Coronary artery (tissue), 2 donors: ENCODE results near the gene SCD5.

Experiments
- DNase-seq: peaks from one replicate; pipeline ENCODE4 v3.0.0-alpha.2; 2017; ENCODE audit warnings: low spot score
- H3K27ac ChIP-seq, 2 donors: fragments of 200-600 bp; sonication (generic); one replicate each; pipeline ENCODE4 v1.5.1; 2016 to 2019
- H3K4me3 ChIP-seq: fragments of 200-600 bp; sonication (generic); 2 replicates; pipeline ENCODE4 v1.5.1; 2016; ENCODE audit warnings: mild to moderate bottlenecking, moderate library complexity
- CTCF ChIP-seq: fragments of 200-600 bp; sonication (generic); IDR thresholded peaks from one replicate; pipeline ENCODE4 v1.5.1; 2019; ENCODE audit warnings: antibody characterized with exemption

The SCD5 gene

GRCh38 chr4:82765134-82765533 is 33.5 kb downstream of the SCD5 start:
- Histone ChIP-seq H3K27ac (no peak overlapping the region), H3K4me3 (no peak overlapping the region)
- no peak for TF ChIP-seq CTCF
- DNase-seq: no peak

GRCh38 chr4:82761229-82761628 is 37.4 kb downstream of the SCD5 start:
- DNase-seq: no peak
- Histone ChIP-seq H3K27ac (no peak overlapping the region), H3K4me3 (no peak overlapping the region)
- TF ChIP-seq CTCF: no peak

GRCh38 chr4:82758701-82759685 is 39.6 kb downstream of the SCD5 start:
- no peak overlapping the region for H3K4me3 ChIP-seq
- H3K27ac ChIP-seq: no peak overlapping the region
- DNase-seq: no peak
- no peak for TF ChIP-seq CTCF

- no peak for DNase-seq
- H3K4me3 ChIP-seq: no peak overlapping the region
- no peak for TF ChIP-seq CTCF
- H3K27ac ChIP-seq: no peak overlapping the region
Observed at GRCh38 chr4:82756061-82756460, 42.5 kb downstream of the SCD5 start.

- no peak overlapping the region for H3K27ac ChIP-seq
- no peak for DNase-seq
- no peak for TF ChIP-seq CTCF
- no peak overlapping the region for H3K4me3 ChIP-seq
Observed at GRCh38 chr4:82755650-82756049, 42.9 kb downstream of the SCD5 start.

GRCh38 chr4:82754513-82755165 is 44.0 kb downstream of the SCD5 start:
- no peak for TF ChIP-seq CTCF
- no peak for DNase-seq
- Histone ChIP-seq H3K27ac (peak overlapping the region; percentile 31 to 84), H3K4me3 (no peak overlapping the region)
